NCI-H524 (cell line): ENCODE results near the gene GAB2.

Experiments
- DNase-seq, 2 experiments: peaks; one replicate each; lab custom pipeline; 2025; lab: John Stamatoyannopoulos, UW

The GAB2 gene

GRCh38 chr11:78400702-78401101 is 16.9 kb downstream of the GAB2 start:
- DNase-seq, result no peak

- no peak for DNase-seq
Observed at GRCh38 chr11:78400116-78400515, 17.5 kb downstream of the GAB2 start.

- DNase-seq, result no peak
Observed at GRCh38 chr11:78399136-78399535, 18.5 kb downstream of the GAB2 start.

GRCh38 chr11:78398715-78399114 is 18.9 kb downstream of the GAB2 start:
- no peak for DNase-seq

- DNase-seq, result no peak
Observed at GRCh38 chr11:78397398-78397797, 20.2 kb downstream of the GAB2 start.

GRCh38 chr11:78395597-78395996 is 22.0 kb downstream of the GAB2 start:
- no peak for DNase-seq

GRCh38 chr11:78392854-78393253 is 24.8 kb downstream of the GAB2 start:
- no peak for DNase-seq

- no peak for DNase-seq
Observed at GRCh38 chr11:78391424-78391823, 26.2 kb downstream of the GAB2 start.

- DNase-seq, result no peak
Observed at GRCh38 chr11:78390809-78391208, 26.8 kb downstream of the GAB2 start.

- no peak for DNase-seq
Observed at GRCh38 chr11:78386215-78386941, 31.2 kb downstream of the GAB2 start.

- DNase-seq, result no peak
Observed at GRCh38 chr11:78385205-78385604, 32.4 kb downstream of the GAB2 start.

- DNase-seq, result no peak
Observed at GRCh38 chr11:78384231-78384630, 33.4 kb downstream of the GAB2 start.

GRCh38 chr11:78381865-78382264 is 35.8 kb downstream of the GAB2 start:
- DNase-seq, result no peak

GRCh38 chr11:78380615-78381051 is 37.0 kb downstream of the GAB2 start:
- no peak for DNase-seq

- DNase-seq, result no peak
Observed at GRCh38 chr11:78379039-78379670, 38.5 kb downstream of the GAB2 start.

- DNase-seq, result no peak
Observed at GRCh38 chr11:78377625-78378418, 39.8 kb downstream of the GAB2 start.

- DNase-seq, result no peak
Observed at GRCh38 chr11:78376858-78377257, 40.8 kb downstream of the GAB2 start.

- DNase-seq, result no peak
Observed at GRCh38 chr11:78374917-78375316, 42.7 kb downstream of the GAB2 start.

- DNase-seq, result no peak
Observed at GRCh38 chr11:78373689-78374088, 43.9 kb downstream of the GAB2 start.

- DNase-seq, result peak in 1 of 2 experiments; percentile 20
Observed at GRCh38 chr11:78372114-78372768, 45.4 kb downstream of the GAB2 start.

GRCh38 chr11:78371221-78371891 is 46.3 kb downstream of the GAB2 start:
- DNase-seq, result peak; percentile 72 to 82
